Gastrocnemius medialis (tissue), 4 donors: ENCODE results near the gene PCNX2. TPM values are rescaled to one million over a fixed set of nuclear protein-coding genes. Genes with fewer than 3 reads are reported as not detected.

Experiments used
- ATAC-seq, 2 donors: fragments of 150-250 bp; one replicate each; pipeline ENCODE4 v1.9.1; 2016
- DNase-seq, 2 donors: peaks; one replicate each; pipeline ENCODE4 v3.0.0-alpha.2; 2019
- H3K27ac ChIP-seq, 4 donors: fragments of 200-600 bp; sonication (generic); 1 replicate in 1 of 4; 2 replicates in 3 of 4; pipeline ENCODE4 v1.5.1; 2016 to 2018; ENCODE audit warnings: mild to moderate bottlenecking in 2 of 4, moderate library complexity in 1 of 4
- H3K27me3 ChIP-seq, 3 donors: fragments of 200-600 bp; sonication (generic) in 2 of 3; 1 replicate in 1 of 3; 2 replicates in 2 of 3; pipeline versions ENCODE4 v1.5.1 to v1.6.0; 2016 to 2019; ENCODE audit warnings: mild to moderate bottlenecking in 1 of 3, moderate library complexity in 1 of 3
- H3K36me3 ChIP-seq, 2 donors: fragments of 200-600 bp; sonication (generic) in 1 of 2; one replicate each; pipeline ENCODE4 v1.5.1; 2017 to 2018
- H3K4me1 ChIP-seq, 2 donors: fragments of 200-600 bp; sonication (generic) in 1 of 2; one replicate each; pipeline ENCODE4 v1.5.1; 2016 to 2017; ENCODE audit warnings: mild to moderate bottlenecking in 2 of 2
- H3K4me3 ChIP-seq, 4 donors: fragments of 200-600 bp; sonication (generic) in 3 of 4; 1 replicate in 1 of 4; 2 replicates in 3 of 4; pipeline ENCODE4 v1.5.1; 2016 to 2019; ENCODE audit warnings: mild to moderate bottlenecking in 2 of 4
- H3K9me3 ChIP-seq, 3 donors: fragments of 200-600 bp; sonication (generic) in 2 of 3; 1 replicate in 1 of 3; 2 replicates in 2 of 3; pipeline ENCODE4 v1.5.1; 2016 to 2019
- POLR2A ChIP-seq, 2 donors: fragments of 450-650 bp; IDR thresholded peaks; one replicate each; pipeline ENCODE4 v1.6.1; 2017; ENCODE audit warnings: antibody characterized with exemption in 2 of 2, mild to moderate bottlenecking in 2 of 2, moderate library complexity in 2 of 2
- in situ Hi-C, 4 donors: fragments of 200-750 bp; cut with MboI; loops; one replicate each; pipeline versions ENCODE4 v1.15.0 to v1.8.0; 2017; ENCODE audit warnings: low sequenced_read_pairs in 4 of 4
- intact Hi-C: fragments of 100-400 bp; cut with DNase I; formaldehyde crosslinking; loops from one replicate; pipeline ENCODE4 v1.15.1; 2023; ENCODE audit warnings: low total_unique reads
- total RNA-seq, 4 donors: library from RNA; depleted of rRNA; stranded (reverse); fragments of >200 nt; gene quantifications; one replicate each; pipeline versions ENCODE4 v1.1.0 to v1.2.3, GENCODE V29; 2016
- TF ChIP-seq, protein P1 (sequence below), 5 experiments: fragments of 450-650 bp in 3 of 5; fragments of 200-600 bp in 2 of 5; sonication (generic) in 2 of 5; IDR thresholded peaks in 4 of 5; conservative IDR thresholded peaks in 1 of 5; 1 replicate in 4 of 5; 2 replicates in 1 of 5; pipeline ENCODE4 v1.5.1; 2016 to 2019; ENCODE audit warnings: antibody characterized with exemption in 5 of 5, mild to moderate bottlenecking in 3 of 5, moderate library complexity in 3 of 5

The PCNX2 gene
- total RNA-seq, 4 donors from 2014 or later, result 0.34 to 5.6 (median 1.9) TPM

DNA sequence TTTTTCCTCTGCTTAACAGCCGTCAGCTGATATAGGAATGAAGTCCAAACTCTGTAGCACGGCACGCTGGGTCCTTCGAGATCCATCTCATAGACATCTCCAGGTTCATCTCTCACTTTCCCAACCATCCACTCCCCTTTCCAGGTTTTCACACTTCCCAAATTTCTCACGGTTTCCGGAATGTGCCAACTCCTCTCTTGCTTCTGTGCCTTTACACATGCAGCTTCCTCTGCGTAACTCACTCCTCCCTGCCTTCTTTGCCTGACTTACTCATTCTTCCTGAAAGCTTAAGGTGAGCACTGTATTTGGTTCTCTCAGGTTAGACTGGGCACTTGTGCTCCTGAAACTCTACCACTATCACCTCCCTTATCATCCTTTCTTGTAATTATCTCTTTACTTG is 168.4 kb downstream of the PCNX2 start:
- intact Hi-C loops (no loop called here), in situ Hi-C loops (no loop called here)
- TF ChIP-seq, protein P1, sequence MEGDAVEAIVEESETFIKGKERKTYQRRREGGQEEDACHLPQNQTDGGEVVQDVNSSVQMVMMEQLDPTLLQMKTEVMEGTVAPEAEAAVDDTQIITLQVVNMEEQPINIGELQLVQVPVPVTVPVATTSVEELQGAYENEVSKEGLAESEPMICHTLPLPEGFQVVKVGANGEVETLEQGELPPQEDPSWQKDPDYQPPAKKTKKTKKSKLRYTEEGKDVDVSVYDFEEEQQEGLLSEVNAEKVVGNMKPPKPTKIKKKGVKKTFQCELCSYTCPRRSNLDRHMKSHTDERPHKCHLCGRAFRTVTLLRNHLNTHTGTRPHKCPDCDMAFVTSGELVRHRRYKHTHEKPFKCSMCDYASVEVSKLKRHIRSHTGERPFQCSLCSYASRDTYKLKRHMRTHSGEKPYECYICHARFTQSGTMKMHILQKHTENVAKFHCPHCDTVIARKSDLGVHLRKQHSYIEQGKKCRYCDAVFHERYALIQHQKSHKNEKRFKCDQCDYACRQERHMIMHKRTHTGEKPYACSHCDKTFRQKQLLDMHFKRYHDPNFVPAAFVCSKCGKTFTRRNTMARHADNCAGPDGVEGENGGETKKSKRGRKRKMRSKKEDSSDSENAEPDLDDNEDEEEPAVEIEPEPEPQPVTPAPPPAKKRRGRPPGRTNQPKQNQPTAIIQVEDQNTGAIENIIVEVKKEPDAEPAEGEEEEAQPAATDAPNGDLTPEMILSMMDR (IDR thresholded peaks at IDR 0.05 in 4 of 5, conservative IDR thresholded peaks at IDR 0.05 in 1 of 5), result no peak
- no peak for TF ChIP-seq POLR2A (IDR thresholded peaks at IDR 0.05)
- no peak for DNase-seq
- no peak for ATAC-seq
- Histone ChIP-seq H3K9me3 (no peaks in the 10 kb centered on the region), H3K4me1 (no peaks in the 10 kb centered on the region), H3K36me3 (no peaks in the 10 kb centered on the region), H3K4me3 (no peak overlapping the region), H3K27me3 (no peaks in the 10 kb centered on the region), H3K27ac (no peak overlapping the region)

- Histone ChIP-seq H3K36me3 (no peaks in the 10 kb centered on the region), H3K27me3 (no peaks in the 10 kb centered on the region), H3K9me3 (no peaks in the 10 kb centered on the region), H3K27ac (no peak overlapping the region), H3K4me3 (no peak overlapping the region), H3K4me1 (no peaks in the 10 kb centered on the region)
- DNase-seq (no peak), ATAC-seq (no peak)
- TF ChIP-seq, protein P1 (IDR thresholded peaks at IDR 0.05 in 4 of 5, conservative IDR thresholded peaks at IDR 0.05 in 1 of 5), result no peak
- no peak for TF ChIP-seq POLR2A (IDR thresholded peaks at IDR 0.05)
- intact Hi-C loops, result no loop called here
- in situ Hi-C loops, result no loop called here
Observed at GRCh38 chr1:233122779-233123178, 172.7 kb downstream of the PCNX2 start.

GRCh38 chr1:233121947-233122559 is 173.5 kb downstream of the PCNX2 start:
- DNase-seq (no peak), ATAC-seq (no peak)
- no peak overlapping the region for H3K27ac ChIP-seq
- TF ChIP-seq POLR2A (IDR thresholded peaks at IDR 0.05), result no peak
- TF ChIP-seq, protein P1 (IDR thresholded peaks at IDR 0.05 in 4 of 5, conservative IDR thresholded peaks at IDR 0.05 in 1 of 5), result no peak
- intact Hi-C loops, result no loop called here
- in situ Hi-C loops, result no loop called here
- no peaks in the 10 kb centered on the region for H3K4me1 ChIP-seq
- no peak overlapping the region for H3K4me3 ChIP-seq
- no peaks in the 10 kb centered on the region for H3K9me3 ChIP-seq
- H3K27me3 ChIP-seq, result no peaks in the 10 kb centered on the region
- no peaks in the 10 kb centered on the region for H3K36me3 ChIP-seq

DNA sequence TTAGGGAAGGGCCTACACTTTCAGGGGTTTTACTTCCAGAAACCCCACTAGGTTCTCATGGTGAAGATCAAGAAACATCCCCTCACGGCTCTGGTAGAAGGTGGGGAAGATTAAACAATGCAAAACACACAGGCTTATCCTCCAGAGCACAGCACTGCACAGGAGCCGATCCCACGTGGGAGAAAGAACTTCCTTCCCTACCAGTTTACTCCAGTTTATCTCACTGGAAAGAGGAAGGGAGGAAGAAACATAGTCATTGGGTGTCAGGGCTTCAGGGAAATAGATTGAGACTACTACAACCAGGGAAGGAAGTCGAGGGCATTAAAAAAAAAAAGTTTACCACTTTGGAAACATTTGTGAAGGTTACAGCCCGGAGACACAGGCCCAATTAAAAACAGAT is 180.7 kb downstream of the PCNX2 start:
- Histone ChIP-seq H3K4me3 (no peak overlapping the region), H3K9me3 (no peaks in the 10 kb centered on the region), H3K27ac (no peak overlapping the region), H3K27me3 (no peaks in the 10 kb centered on the region), H3K4me1 (peaks cover 0 to 11% of the 10 kb centered on the region in 2 donors), H3K36me3 (no peaks in the 10 kb centered on the region)
- DNase-seq (no peak), ATAC-seq (no peak)
- in situ Hi-C loops, result no loop called here
- intact Hi-C loops, result no loop called here
- no peak for TF ChIP-seq POLR2A (IDR thresholded peaks at IDR 0.05)
- TF ChIP-seq, protein P1 (IDR thresholded peaks at IDR 0.05 in 4 of 5, conservative IDR thresholded peaks at IDR 0.05 in 1 of 5), result no peak

DNA sequence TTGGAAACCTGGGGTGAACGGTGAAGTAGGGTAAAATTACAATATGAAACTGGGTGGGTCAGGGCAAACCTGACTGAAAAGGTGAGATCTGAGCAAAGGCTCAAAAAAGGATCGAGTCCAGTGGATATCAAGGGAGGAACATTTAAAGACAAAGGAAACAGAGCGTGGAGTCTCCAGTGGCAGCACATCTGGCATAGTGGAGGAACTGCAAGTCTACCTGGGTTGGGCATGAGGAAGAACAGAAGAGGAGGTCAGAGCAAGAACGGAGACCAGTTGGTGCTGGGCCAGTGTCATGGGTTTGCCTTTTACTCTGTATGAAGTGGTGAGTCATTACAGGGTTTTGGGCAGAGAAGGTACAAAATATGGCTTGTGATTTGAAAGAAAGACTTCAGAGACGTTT is 181.4 kb downstream of the PCNX2 start:
- intact Hi-C loops (no loop called here), in situ Hi-C loops (no loop called here)
- no peak for DNase-seq

More for the DNA sequence above, 181.4 kb downstream of the PCNX2 start:
- Histone ChIP-seq H3K27ac (no peak overlapping the region), H3K4me1 (peaks cover 0 to 11% of the 10 kb centered on the region in 2 donors), H3K27me3 (no peaks in the 10 kb centered on the region), H3K4me3 (no peak overlapping the region), H3K36me3 (no peaks in the 10 kb centered on the region), H3K9me3 (no peaks in the 10 kb centered on the region)
- no peak for TF ChIP-seq POLR2A (IDR thresholded peaks at IDR 0.05)
- TF ChIP-seq, protein P1 (IDR thresholded peaks at IDR 0.05 in 4 of 5, conservative IDR thresholded peaks at IDR 0.05 in 1 of 5), result no peak
- ATAC-seq, result no peak
